Globus pallidus (tissue), 1 donor: ENCODE results near the gene FES.
"Not testable (repeated sequence)": the region's sequence is repeated elsewhere in the genome, so short reads cannot be mapped to it uniquely, and the experiment has no call there.

ENCODE experiments used
- DNase-seq: peaks from one replicate; pipeline ENCODE4 v3.0.0-alpha.2; 2015; ENCODE audit warnings: low spot score

Gene FES

DNA sequence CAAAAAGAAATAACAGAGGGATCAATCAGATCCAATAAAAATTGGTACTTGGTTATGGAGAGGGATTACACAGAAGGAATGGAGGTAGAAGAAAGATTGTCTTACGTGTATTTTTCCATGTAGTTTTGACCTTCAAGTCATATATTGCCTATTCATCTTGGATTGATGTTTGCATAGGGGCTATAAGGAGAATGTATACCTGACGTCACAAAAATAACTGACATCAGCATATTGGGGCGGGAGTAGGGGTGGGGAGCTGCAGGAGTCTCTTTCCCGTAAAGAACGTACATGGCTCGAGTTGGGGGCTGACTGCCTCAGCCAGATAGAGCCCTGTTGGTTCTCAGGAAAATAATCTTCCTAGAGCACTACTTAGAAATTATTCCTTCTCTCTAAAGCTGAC, 21.8 kb upstream of the FES start:
- no peak for DNase-seq

DNA sequence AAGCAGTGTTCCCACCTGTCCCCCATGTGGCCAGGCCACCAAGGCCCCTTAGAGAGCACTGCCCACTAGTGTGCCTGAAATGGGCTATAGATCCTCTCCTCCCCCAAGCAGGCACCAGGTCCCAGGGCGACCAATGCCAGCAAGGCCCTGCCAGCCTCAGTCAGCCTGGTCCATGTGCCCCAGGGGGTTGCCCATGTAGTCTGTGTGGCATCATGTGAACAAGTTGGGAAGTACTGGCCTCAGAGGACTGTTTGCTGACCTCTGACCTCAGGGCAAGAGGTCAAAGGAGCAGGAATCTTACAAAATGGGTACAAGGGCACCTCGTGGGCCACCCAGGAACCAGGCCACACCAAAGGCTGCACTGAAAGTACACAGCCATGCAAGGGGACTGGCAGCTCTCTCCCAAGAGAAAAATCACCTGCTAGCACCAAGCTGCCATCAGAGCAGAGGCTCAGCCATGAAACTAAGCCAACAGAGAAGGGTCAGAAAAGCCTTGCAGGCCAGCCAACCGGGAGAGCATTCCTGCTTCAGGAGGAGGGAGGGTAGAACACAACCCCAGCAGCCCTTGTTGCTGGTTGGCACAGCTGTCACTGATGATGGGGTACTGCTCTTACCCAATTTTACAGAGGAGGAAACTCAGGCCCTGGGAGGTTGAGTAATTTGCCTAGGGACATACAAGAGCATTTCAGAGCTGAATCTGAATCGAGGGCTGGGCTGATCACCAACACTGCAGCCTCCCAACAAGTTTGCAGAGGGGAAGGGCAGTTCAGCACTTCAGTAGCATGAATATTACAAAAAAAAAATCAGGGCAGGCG, 21.1 kb upstream of the FES start:
- DNase-seq, result no peak

DNA sequence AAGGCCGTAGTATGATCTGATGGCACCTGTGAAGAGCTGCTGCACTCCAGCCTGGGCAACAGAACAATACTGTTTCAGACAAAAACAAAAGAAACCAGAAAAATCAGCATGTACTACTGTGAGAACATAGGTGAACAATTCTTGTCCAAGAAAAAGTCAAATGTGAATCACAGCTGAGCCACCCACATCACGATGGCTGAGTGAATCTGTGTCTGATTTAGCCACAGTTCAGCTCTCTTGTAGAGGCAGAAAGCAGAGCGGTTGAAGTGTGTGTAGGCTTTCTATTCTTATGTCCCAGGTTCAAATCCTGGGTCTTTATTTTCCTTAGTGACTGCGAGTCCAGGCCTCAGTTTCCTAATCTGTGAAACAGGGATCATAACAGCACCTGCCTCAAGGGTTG, 20.3 kb upstream of the FES start:
- DNase-seq, result no peak

DNA sequence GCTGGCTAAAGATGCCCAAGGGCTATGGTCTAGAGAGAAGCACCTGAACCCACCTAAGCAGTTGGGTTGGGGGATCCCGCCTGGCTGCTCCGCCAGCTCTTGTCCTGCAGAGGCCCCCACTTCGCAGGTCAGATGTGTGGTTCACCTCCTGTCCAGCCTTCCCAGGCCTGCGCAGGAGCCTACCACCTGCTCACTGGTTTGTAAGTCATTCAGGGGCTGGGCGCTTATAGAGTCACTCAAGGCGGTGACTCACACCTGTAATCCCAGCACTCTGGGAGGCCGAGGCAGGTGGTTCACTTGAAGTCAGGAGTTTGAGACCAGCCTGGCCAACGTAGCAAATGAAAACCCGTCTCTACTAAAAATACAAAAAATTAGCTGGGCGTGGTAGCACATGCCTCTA, 19.8 kb upstream of the FES start:
- DNase-seq, result no peak

DNA sequence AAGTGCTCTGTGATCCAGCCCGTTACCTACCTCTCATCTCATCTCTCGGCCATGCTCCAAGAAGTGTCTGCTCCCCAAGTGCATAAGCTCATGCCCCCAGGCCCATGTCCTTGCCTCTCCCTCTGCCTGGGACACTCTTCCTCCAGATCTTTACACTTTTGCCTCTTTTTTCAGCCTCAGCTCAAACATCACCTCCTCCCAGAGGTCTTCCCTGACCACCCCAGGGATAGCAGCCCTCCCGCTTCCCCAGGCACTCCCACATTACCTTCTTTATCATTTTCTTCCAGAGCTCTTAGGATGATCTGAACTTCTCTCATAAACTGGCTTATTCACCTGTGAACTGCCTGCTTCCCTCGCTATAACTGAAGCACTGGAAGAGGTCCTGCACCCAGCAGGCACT, 18.6 kb upstream of the FES start:
- DNase-seq, result no peak

DNA sequence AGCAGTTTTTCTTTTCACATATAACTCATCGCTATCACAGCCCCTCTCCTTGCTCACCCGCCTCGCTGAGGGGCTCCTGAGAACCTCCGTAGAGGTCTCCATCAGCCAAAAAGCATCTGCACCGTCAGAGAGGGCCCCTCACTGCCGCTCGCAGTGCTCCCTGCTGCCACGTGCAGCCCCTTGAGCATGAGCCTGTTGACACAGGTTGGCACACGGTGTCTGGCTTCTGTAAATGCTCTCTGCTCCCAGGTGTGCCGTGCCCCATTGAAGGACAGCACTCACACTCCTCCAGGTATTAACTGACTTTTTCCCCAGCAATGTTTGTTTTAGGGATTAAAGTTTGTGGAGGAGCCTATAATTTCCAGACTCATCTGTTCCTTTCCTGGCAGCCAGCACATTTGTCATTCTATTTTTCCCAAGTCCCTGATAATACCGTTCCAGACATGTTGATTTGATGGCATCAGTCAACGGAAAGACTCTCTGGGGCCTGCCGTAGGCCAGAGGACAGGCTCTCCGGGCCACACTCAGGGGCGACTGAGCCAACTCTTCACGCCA, 18.1 kb upstream of the FES start:
- DNase-seq, result no peak

DNA sequence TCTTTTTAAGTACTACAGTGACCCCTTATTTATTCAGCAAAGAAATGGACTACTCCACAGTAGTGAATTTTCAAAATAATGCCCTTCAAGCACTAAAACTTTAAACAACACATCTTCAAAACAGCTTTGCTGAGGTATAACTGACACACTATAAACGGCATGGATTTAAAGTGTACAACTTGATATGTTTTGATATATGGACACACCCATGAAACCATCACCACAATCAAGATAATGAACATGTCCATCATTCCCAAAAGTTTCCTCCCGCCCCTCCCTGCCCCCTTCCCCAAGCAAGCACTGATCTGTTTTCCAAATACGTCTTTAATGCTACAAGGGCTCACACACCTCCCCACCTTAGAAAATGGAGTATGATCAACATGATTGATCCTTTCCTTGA, 17.5 kb upstream of the FES start:
- DNase-seq, result no peak

DNA sequence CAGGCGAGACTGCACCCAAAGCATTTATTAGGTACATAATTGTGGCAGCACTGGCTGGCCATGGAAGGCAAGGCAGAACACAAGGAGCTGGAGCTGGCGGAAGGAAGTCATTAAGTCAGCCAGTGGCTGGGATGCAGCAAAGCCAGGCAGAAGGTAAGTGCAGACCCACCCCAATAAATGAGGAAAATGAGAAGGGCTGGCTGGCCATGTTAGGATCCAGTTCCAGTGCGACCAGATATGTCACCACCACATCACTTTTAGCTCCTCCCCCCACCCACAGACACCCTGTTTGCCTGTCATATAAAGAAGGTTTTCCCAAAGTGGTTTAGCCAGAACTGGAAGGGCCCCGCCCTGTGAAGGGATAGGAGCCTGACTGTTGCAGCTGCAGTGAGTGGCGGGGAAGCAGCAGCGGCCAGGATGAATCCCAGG, 16.0 kb upstream of the FES start, which contains the start of gene FURIN:
Gene FURIN, plus strand, starts transcription at position 328 of the 429 bp plus-strand sequence. CDS start 7,153 bp downstream, outside the sequence.
- DNase-seq, result no peak

DNA sequence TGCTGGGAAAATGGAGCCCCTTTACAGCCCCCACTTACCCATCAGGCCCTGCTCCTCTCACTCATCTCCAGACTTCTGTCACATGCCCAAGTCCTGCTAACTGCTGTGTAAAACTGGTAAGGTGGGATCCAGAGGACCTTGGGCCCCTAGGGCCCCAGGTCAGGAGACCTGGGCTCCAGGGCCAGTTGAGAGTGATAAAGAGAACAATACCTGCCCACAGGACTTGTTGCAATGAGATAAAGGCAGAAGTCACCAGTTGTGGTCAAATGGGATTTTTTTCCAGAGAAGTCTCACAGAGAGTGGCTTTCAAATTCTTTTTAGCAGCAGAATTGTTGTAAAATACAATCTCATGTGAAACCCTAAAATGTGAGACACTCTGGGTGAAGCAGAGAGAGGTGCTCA, 15.2 kb upstream of the FES start:
- no peak for DNase-seq

DNA sequence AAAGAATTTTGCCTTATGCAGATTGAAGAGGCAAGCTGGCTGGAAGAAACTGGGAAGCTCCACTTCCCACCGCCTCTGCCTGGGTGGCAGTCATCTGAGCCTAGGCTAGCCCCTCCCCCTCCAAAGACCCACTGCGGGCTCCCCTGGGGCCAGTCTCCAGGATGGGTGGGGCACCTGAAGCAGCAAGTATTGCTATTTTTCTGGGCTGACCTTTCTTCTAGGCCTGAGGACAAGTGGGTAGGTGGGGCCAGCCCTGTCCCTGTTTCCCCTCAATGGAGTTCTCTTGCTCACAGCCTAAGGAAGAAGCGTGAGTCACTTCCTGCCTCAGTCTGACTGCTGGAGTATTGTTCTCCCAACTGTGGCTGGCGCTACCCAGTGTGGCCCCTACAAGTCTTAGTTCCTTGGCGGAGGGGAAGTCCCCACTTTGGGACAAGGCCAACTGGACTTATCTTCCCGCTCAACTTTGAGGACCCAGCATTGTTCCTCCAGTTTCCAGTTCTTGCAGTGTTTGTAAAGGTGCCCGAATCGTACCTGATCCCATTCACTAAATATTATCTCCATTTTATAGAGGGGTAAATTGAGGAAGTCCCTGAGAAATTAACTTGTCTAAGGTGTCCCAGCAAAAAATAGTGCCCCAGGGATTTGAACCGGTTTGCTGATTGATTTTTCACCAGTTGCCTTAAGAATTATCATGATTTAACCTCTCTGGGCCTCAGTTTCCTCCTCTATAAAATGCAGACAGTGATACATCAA, 14.5 kb upstream of the FES start:
- no peak for DNase-seq

DNA sequence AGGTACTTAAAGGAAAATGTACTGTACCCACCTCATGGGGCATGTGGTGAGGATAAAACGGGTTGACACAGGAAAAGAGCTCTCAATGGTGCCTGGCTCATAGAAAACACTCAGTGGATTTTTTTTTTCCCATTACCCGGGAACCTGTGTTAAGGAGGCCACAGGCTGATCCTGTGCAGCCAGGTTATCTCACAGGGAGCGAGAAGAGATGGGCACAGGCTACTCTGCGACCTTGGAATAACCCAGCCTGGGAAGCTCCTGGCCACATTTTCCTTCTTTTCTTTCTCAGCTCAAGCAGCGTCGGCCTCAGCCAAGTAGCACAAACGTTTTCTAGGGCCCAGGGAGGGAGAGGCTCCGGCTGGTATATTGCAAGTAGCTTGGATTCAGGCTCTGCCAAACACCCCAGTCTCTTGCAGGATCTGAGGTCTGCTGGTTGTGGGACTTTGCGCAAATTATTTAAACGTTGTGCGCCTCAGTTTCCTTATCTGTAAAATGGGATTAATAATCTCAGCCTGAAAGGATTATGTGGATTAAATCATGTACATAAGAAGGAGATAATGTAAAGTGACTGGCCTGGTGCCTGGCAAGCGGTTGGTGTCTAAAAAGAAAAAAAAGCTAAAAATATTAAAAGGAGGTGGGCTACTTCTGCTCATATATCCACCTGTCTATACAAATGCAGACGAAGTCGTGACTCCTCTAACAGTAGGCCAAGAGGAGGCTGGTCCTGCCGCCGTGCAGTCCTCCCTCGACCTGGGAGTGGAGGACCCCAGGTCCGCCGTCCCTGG, 13.8 kb upstream of the FES start:
- no peak for DNase-seq

DNA sequence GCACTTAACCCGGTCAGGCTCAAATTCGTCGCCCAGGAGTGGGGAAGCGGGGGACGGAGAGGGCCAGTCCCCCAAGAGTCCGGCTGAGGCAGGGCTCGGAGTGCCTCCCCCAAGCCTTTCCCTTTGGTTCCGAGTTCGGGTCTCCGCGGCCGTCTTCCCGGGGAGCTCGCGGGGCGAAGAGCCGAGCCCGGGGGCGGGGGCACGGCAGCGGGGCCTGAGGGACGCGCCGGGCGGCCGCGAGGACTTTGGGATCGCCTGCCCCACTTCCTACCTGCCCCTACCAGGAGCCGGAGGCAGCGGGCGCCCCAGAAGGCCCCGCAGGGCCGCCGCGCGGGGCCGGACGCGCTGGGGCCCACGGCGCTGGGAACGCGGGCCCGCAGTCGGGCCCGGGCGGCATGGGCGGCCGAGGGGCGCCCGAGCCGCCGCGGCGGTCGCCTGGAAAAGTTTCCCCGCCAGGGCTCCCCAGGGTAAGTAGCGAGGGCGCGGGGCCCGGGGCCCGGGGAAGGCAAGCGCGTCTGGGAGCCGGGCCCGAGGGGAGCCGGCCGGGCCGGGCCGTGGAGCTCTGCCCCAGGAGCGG, 13.1 kb upstream of the FES start:
- DNase-seq, result no peak

DNA sequence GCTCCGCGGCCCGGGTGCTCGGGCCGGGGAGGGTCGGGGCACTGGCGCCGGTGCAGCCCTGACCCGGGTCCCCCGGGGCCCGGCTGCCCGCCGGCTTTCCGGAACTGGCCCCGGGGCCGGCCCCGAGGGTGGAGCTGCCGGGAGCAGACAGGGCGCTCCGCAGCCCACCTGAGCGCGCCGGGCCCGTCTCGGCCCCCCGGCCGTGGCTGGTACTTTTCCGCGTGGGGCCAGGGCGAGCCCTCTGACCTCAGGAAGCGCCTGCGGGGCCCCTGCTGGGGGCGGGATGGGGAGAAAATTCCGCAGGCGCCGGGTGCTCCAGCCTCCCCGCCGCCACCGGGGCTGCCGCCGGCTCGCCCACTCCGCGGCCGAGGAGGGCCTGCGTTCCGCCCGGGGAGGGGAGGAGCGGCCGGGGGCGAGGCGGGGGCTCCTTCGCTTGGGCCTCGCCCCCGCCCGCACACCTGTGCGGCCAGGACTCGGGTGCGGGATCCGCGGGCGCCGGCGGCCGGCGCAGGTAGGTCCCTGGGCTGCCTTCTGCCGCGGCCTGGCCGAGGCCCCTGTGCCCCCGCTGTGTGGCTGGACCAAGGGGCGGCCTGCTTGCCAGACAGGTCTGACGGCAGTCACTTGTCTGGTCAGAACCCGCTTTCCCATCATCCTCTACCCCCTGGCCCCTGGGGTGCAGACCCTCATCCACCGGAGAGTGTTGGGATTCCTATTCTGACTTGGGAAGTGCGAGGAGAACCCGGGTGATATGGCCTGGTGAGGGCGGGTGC, 12.4 kb upstream of the FES start:
- no peak for DNase-seq

DNA sequence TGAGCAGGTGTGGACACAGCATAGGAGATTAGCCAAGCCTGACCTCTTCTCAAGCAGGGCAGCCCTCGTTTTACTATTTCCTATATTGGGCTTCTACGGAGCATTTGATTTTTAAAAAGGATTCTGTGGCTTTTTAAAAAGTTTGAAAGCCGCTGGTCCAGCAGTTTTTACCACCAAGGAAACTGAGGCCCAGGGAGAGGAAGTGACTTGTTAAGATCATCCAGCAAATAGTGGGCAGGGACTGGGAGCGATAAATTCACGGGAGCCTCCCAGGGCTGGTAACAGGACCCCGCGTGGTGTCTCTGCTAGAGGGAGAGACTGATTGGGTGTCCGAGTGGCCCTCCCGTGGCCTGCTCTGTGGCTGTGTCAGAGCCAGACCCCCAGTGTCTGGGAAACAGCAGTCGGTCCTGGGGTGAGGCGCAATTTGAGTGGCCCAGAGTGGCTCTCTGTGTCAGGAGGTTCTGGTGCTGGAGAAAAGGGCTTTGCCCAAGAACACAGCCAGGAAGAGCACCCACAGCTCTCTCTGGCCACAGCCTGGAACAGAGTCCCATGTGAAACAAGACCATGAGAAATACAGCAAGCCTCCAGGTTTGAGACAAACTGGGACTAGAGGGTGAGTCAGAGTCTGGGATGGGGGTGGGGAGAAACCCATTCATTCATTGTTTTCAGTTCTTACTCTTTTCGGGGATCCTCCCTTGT, 11.7 kb upstream of the FES start:
- no peak for DNase-seq

DNA sequence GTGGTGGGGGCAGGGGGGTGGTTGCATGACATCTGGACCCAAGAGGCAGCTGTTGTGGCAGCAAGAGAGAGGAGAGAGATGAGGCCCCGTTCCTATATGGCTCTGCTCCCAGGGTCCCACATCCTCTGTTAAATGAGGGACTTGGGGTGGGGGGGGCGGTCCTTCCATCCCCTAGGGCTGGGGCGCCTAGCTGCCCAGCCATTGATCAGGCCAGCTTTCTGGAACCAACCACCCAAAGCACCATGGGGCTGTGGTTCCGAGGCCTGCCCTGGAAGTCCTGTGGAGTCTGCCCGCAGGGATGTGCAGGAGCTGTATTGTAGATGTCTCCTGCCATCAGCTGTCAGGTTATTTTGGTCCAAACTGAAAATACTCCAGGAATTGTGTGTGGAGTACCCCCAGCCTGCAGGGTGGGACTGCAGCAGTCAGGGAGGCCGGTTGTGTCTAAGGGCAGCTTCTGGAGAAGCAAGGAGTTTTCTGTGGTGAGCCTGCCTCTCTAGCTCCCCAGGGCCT, 10.8 kb upstream of the FES start:
- DNase-seq, result no peak

DNA sequence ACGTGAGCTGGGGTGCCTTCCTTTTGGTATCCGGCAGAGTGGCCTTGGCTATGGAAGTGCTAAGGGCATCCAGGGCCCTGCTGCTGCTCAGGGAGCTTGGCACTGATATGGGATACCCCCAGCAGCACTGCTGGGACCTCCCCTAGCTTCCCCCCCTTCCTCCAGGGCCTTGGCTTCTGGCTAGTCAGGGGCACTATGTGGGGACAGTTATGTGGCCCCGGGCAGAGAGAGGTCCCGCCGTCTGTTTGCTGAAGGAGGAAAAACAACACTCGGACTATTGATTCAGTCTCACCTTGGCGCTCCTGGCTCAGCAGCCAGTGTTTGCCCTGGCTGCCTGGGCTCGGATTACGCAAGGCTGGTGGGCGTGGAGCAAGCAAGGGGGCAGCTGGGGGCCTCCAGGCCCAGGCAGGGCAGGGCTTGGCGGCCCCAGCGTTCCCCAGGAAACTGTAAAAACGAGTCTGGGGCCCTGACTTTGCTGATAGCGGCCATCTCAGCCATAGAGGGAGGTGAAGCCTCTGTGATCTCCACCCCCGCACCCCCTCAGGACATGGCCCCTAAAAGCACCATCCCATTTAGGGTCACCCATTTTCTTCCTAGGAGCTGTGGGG, 10.2 kb upstream of the FES start:
- DNase-seq, result no peak

DNA sequence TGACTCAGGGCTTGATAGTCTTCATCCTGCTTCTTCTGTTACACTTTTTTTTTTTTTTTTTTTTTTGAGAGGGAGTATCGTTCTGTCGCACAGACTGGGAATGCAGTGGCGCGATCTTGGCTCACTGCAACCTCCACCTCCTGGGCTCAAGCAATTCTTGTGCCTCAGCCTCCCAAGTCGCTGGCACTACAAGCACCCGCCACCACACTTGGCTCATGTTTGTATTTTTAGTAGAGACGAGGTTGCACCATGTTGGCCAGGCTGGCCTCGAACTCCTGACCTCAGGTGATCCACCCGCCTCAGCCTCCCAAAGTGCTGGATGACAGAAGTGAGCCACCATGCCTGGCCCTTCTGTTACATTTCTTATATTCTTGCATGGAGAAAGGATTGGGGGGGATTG, 9.3 kb upstream of the FES start:
- not testable (repeated sequence) for DNase-seq

DNA sequence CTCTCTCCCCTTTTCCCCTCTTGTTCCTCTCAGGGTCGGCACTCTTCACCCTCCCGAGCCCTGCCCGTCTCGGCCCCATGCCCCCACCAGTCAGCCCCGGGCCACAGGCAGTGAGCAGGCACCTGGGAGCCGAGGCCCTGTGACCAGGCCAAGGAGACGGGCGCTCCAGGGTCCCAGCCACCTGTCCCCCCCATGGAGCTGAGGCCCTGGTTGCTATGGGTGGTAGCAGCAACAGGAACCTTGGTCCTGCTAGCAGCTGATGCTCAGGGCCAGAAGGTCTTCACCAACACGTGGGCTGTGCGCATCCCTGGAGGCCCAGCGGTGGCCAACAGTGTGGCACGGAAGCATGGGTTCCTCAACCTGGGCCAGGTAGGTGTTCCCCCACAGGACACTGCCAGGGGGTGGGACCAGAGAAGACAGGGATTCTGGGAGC, 8.7 kb upstream of the FES start:
- no peak for DNase-seq

DNA sequence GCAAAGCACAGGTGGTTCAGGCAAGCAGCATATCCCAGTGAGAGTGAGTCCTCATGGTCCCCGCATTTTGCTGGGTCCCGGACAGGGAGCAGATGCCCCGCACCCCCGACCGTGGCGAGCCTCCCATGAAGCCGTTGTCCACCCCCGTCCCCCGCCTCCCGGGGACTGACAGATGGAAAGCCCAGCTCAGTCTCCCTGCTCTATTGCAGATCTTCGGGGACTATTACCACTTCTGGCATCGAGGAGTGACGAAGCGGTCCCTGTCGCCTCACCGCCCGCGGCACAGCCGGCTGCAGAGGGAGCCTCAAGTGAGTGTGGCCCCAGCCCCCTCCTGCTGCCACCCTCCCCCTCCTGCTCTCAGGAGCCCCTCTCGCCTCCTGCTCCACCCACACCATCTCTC, 8.3 kb upstream of the FES start:
- DNase-seq, result no peak
